ENCODE measurements around the gene TP53BP2. TPM values are rescaled to one million over a fixed set of nuclear protein-coding genes. Genes with fewer than 3 reads are reported as not detected.
A peak's percentile ranks its signal among the peaks of the same experiment; 100 is the strongest.

The TP53BP2 gene
- total and polyA plus RNA-seq, 4 donors, result 3.9 to 26.8 (median 13.0) TPM

DNA sequence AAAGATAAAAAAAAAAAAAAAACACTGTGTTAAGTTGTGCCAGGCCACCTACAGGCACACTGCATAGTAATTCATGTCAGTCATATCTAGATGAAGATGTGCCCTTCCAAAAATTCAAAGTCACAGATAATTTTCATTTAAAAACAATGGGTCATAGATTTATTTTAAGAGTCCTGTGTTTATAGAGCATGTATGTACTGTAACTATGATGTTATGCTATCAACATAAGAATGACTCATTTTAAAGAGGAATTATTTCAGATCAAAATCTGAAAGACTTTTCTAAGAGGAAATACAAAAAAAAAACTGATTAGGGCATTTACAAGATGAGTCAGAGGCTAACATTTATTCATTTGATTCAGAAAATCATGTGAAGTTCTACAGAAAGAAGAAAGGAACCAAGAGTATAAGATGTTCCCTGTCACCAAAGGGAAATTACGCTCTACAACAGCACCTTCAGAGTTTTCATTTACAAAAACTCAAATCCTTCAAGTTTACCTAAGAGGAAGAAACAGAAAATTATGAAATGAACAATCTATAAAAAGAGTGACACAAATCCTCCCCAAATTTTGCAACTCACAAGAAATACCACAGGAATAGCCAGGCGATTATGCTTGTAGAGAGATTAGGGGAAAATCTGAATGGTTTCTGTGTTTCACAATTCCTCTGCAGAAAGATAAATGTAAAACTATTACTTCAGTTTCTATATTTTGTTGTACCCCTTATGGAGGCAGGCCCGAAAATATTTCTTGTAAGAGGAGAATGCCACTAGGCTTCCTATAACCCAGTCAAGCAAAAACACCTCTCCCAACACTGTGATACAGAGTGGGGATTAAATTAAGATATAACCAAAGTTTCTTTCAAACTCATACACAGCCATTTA is 13.8 kb downstream of the TP53BP2 start:
- H3K9me3 ChIP-seq (ENCODE audit: control insufficient read depth in 4 of 4, low read length in 3 of 4), result no peaks in the 10 kb centered on the region
- H3K36me3 ChIP-seq (ENCODE audit: control insufficient read depth in 4 of 4, insufficient read depth in 3 of 4, low read depth in 1 of 4, low read length in 3 of 4), result no peaks in the 10 kb centered on the region
- H3K9ac ChIP-seq (ENCODE audit: low read depth in 1 of 2, low read length in 2 of 2), result no peak overlapping the region
- TF ChIP-seq HNF4A (conservative IDR thresholded peaks at IDR 0.05) (no peak), JUND (IDR thresholded peaks at IDR 0.05) (no peak), SP1 (IDR thresholded peaks at IDR 0.05) (no peak), YY1 (IDR thresholded peaks at IDR 0.05) (no peak), ATF3 (IDR thresholded peaks at IDR 0.05) (no peak), FOXA1 (IDR thresholded peaks at IDR 0.05) (no peak), REST (IDR thresholded peaks at IDR 0.05) (no peak), HNF4G (IDR thresholded peaks at IDR 0.05) (no peak), GABPA (IDR thresholded peaks at IDR 0.05 in 1 of 2, conservative IDR thresholded peaks at IDR 0.05 in 1 of 2) (no peak), NR2F2 (IDR thresholded peaks at IDR 0.05) (no peak)
- TF ChIP-seq, protein P1, sequence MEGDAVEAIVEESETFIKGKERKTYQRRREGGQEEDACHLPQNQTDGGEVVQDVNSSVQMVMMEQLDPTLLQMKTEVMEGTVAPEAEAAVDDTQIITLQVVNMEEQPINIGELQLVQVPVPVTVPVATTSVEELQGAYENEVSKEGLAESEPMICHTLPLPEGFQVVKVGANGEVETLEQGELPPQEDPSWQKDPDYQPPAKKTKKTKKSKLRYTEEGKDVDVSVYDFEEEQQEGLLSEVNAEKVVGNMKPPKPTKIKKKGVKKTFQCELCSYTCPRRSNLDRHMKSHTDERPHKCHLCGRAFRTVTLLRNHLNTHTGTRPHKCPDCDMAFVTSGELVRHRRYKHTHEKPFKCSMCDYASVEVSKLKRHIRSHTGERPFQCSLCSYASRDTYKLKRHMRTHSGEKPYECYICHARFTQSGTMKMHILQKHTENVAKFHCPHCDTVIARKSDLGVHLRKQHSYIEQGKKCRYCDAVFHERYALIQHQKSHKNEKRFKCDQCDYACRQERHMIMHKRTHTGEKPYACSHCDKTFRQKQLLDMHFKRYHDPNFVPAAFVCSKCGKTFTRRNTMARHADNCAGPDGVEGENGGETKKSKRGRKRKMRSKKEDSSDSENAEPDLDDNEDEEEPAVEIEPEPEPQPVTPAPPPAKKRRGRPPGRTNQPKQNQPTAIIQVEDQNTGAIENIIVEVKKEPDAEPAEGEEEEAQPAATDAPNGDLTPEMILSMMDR (IDR thresholded peaks at IDR 0.05; ENCODE audit: low read depth, low read length, missing input control), result no peak
- TF ChIP-seq, protein P2, sequence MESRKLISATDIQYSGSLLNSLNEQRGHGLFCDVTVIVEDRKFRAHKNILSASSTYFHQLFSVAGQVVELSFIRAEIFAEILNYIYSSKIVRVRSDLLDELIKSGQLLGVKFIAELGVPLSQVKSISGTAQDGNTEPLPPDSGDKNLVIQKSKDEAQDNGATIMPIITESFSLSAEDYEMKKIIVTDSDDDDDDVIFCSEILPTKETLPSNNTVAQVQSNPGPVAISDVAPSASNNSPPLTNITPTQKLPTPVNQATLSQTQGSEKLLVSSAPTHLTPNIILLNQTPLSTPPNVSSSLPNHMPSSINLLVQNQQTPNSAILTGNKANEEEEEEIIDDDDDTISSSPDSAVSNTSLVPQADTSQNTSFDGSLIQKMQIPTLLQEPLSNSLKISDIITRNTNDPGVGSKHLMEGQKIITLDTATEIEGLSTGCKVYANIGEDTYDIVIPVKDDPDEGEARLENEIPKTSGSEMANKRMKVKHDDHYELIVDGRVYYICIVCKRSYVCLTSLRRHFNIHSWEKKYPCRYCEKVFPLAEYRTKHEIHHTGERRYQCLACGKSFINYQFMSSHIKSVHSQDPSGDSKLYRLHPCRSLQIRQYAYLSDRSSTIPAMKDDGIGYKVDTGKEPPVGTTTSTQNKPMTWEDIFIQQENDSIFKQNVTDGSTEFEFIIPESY (IDR thresholded peaks at IDR 0.05), result no peak
- TF ChIP-seq, protein P3, sequence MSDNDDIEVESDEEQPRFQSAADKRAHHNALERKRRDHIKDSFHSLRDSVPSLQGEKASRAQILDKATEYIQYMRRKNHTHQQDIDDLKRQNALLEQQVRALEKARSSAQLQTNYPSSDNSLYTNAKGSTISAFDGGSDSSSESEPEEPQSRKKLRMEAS (IDR thresholded peaks at IDR 0.05), result no peak
- no peak for DNase-seq (ENCODE audit: low spot score)
- WGBS, result 64% methylated on average over 3 of the region's 3 CpGs
- no peak overlapping the region for H3K4me3 ChIP-seq (ENCODE audit: low read depth in 1 of 3, low read length in 3 of 3)
- peaks cover 7 to 29% (median 16%) of the 10 kb centered on the region in 4 donors for H3K4me1 ChIP-seq (ENCODE audit: control insufficient read depth in 4 of 4, insufficient read depth in 4 of 4, low read length in 3 of 4)
- peak overlapping the region; percentile 60 to 66 for H3K27ac ChIP-seq (ENCODE audit: low read depth in 1 of 2, low read length in 2 of 2)
- H3K27me3 ChIP-seq (ENCODE audit: control insufficient read depth in 4 of 4, insufficient read depth in 4 of 4, low read length in 3 of 4), result no peaks in the 10 kb centered on the region

- H3K9me3 ChIP-seq (ENCODE audit: control insufficient read depth in 4 of 4, low read length in 3 of 4), result no peaks in the 10 kb centered on the region
- H3K9ac ChIP-seq (ENCODE audit: low read depth in 1 of 2, low read length in 2 of 2), result no peak overlapping the region
- no peak overlapping the region for H3K4me3 ChIP-seq (ENCODE audit: low read depth in 1 of 3, low read length in 3 of 3)
- no peaks in the 10 kb centered on the region for H3K27me3 ChIP-seq (ENCODE audit: control insufficient read depth in 4 of 4, insufficient read depth in 4 of 4, low read length in 3 of 4)
- no peak for TF ChIP-seq SP1 (IDR thresholded peaks at IDR 0.05)
- TF ChIP-seq, protein P2 (IDR thresholded peaks at IDR 0.05), result no peak
- TF ChIP-seq FOXA2 (IDR thresholded peaks at IDR 0.05), result no peak
- TF ChIP-seq, protein P3 (IDR thresholded peaks at IDR 0.05), result no peak
- TF ChIP-seq GABPA (IDR thresholded peaks at IDR 0.05 in 1 of 2, conservative IDR thresholded peaks at IDR 0.05 in 1 of 2), result no peak
- TF ChIP-seq REST (IDR thresholded peaks at IDR 0.05), result no peak
- WGBS, result 87% methylated on average over 1 of the region's 1 CpG
- H3K27ac ChIP-seq (ENCODE audit: low read depth in 1 of 2, low read length in 2 of 2), result no peak overlapping the region
- peaks cover 1 to 22% (median 6%) of the 10 kb centered on the region in 4 donors for H3K4me1 ChIP-seq (ENCODE audit: control insufficient read depth in 4 of 4, insufficient read depth in 4 of 4, low read length in 3 of 4)
- no peak for DNase-seq (ENCODE audit: low spot score)
- H3K36me3 ChIP-seq (ENCODE audit: control insufficient read depth in 4 of 4, insufficient read depth in 3 of 4, low read depth in 1 of 4, low read length in 3 of 4), result no peaks in the 10 kb centered on the region
Measured at GRCh38 chr1:223829678-223830077, 16.1 kb downstream of the TP53BP2 start.

Data from liver (tissue), 9 donors.